Measurements from ENCODE around the gene MISP3. TPM values are rescaled to one million over a fixed set of nuclear protein-coding genes. Genes with fewer than 3 reads are reported as not detected.

MISP3 gene
- total RNA-seq, 8 experiments from 2014 or later: 0.51 to 7.6 (median 2.1) TPM

Other genes starting within 250 kb of the MISP3 start
- gene NANOS3, start 195.7 kb upstream of the MISP3 start, total RNA-seq: 10 to 100 TPM in 1 of 8 experiments, 1 to 10 TPM in 5, not detected in 2; 1.4 to 14.9 (median 3.7) TPM
- 1 to 10 TPM in 7 of 8 experiments, under 1 TPM in 1; 0.51 to 5.2 (median 3.2) TPM for gene BRME1, start 166.7 kb upstream of the MISP3 start, total RNA-seq
- gene CC2D1A, start 166.6 kb upstream of the MISP3 start, total RNA-seq: 10 to 100 TPM in 4 of 8 experiments, 1 to 10 TPM in 4; 7.6 to 32.5 (median 10.1) TPM
- gene PODNL1, start 134.4 kb upstream of the MISP3 start, total RNA-seq: 1 to 10 TPM in 3 of 8 experiments, under 1 TPM in 5; 0.16 to 1.4 (median 0.89) TPM
- gene DCAF15, start 120.3 kb upstream of the MISP3 start, total RNA-seq: 10 to 100 TPM in 7 of 8 experiments, 1 to 10 TPM in 1; 8.4 to 46.5 (median 22.9) TPM
- 10 to 100 TPM in 4 of 8 experiments, 1 to 10 TPM in 4; 1.9 to 21.2 (median 8.7) TPM for gene RFX1, start 66.5 kb upstream of the MISP3 start, total RNA-seq
- gene RLN3, start 44.6 kb upstream of the MISP3 start, total RNA-seq: not detected
- gene IL27RA, start 41.0 kb upstream of the MISP3 start, total RNA-seq: 1 to 10 TPM; 1.0 to 4.5 (median 2.0) TPM
- gene PALM3, start 10.7 kb upstream of the MISP3 start, total RNA-seq: 1 to 10 TPM in 6 of 8 experiments, under 1 TPM in 2; 0.22 to 5.3 (median 1.9) TPM
- 1 to 10 TPM in 2 of 8 experiments, under 1 TPM in 5, not detected in 1; 0.21 to 2.6 (median 0.46) TPM for gene C19orf67, start 13.0 kb downstream of the MISP3 start, total RNA-seq
- gene SAMD1, start 18.0 kb downstream of the MISP3 start, total RNA-seq: 10 to 100 TPM; 14.1 to 51.5 (median 39.2) TPM
- gene PRKACA, start 45.0 kb downstream of the MISP3 start, total RNA-seq: 10 to 100 TPM; 15.9 to 51.5 (median 31.9) TPM
- 10 to 100 TPM in 3 of 8 experiments, 1 to 10 TPM in 2, under 1 TPM in 3; 0.54 to 21.5 (median 1.2) TPM for gene ASF1B, start 63.8 kb downstream of the MISP3 start, total RNA-seq
- 10 to 100 TPM; 26.8 to 40.7 (median 33.2) TPM for gene ADGRL1, start 133.4 kb downstream of the MISP3 start, total RNA-seq